Measurements from ENCODE around the gene LIN7A.

DNA sequence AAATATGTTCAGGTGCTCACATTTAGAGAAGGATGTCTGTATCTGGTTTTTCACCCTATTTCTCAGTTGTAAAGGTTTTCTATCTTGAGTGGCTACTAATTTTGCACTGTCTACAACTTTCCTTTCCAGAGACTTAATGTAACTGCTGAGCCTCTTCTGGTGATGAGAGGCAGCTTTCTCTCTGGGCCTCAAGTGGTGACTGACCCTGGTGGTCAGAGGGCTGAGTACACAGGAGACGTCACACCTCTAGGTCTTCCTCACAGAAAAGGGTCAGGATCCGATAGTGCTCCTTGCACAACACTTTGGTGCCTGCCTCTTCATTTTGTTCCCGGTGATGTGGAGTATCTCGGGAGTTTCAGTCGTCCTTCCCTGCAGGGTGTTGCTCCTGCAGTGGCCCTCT is 76.8 kb downstream of the LIN7A start:
- TF ChIP-seq, protein P1, sequence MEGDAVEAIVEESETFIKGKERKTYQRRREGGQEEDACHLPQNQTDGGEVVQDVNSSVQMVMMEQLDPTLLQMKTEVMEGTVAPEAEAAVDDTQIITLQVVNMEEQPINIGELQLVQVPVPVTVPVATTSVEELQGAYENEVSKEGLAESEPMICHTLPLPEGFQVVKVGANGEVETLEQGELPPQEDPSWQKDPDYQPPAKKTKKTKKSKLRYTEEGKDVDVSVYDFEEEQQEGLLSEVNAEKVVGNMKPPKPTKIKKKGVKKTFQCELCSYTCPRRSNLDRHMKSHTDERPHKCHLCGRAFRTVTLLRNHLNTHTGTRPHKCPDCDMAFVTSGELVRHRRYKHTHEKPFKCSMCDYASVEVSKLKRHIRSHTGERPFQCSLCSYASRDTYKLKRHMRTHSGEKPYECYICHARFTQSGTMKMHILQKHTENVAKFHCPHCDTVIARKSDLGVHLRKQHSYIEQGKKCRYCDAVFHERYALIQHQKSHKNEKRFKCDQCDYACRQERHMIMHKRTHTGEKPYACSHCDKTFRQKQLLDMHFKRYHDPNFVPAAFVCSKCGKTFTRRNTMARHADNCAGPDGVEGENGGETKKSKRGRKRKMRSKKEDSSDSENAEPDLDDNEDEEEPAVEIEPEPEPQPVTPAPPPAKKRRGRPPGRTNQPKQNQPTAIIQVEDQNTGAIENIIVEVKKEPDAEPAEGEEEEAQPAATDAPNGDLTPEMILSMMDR (IDR thresholded peaks at IDR 0.05; ENCODE audit: low read depth, low read length, missing input control) = no peak
- TF ChIP-seq TAF1 (conservative IDR thresholded peaks at IDR 0.05) (no peak), YY1 (IDR thresholded peaks at IDR 0.05) (no peak), SP1 (IDR thresholded peaks at IDR 0.05) (no peak), GABPA (IDR thresholded peaks at IDR 0.05 in 1 of 2, conservative IDR thresholded peaks at IDR 0.05 in 1 of 2) (no peak)
- TF ChIP-seq, protein P2, sequence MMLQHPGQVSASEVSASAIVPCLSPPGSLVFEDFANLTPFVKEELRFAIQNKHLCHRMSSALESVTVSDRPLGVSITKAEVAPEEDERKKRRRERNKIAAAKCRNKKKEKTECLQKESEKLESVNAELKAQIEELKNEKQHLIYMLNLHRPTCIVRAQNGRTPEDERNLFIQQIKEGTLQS (IDR thresholded peaks at IDR 0.05) = no peak
- TF ChIP-seq, protein P3, sequence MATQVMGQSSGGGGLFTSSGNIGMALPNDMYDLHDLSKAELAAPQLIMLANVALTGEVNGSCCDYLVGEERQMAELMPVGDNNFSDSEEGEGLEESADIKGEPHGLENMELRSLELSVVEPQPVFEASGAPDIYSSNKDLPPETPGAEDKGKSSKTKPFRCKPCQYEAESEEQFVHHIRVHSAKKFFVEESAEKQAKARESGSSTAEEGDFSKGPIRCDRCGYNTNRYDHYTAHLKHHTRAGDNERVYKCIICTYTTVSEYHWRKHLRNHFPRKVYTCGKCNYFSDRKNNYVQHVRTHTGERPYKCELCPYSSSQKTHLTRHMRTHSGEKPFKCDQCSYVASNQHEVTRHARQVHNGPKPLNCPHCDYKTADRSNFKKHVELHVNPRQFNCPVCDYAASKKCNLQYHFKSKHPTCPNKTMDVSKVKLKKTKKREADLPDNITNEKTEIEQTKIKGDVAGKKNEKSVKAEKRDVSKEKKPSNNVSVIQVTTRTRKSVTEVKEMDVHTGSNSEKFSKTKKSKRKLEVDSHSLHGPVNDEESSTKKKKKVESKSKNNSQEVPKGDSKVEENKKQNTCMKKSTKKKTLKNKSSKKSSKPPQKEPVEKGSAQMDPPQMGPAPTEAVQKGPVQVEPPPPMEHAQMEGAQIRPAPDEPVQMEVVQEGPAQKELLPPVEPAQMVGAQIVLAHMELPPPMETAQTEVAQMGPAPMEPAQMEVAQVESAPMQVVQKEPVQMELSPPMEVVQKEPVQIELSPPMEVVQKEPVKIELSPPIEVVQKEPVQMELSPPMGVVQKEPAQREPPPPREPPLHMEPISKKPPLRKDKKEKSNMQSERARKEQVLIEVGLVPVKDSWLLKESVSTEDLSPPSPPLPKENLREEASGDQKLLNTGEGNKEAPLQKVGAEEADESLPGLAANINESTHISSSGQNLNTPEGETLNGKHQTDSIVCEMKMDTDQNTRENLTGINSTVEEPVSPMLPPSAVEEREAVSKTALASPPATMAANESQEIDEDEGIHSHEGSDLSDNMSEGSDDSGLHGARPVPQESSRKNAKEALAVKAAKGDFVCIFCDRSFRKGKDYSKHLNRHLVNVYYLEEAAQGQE (IDR thresholded peaks at IDR 0.05) = no peak
